ENCODE measurements around the gene TRPV6. TPM values are rescaled to one million over a fixed set of nuclear protein-coding genes. Genes with fewer than 3 reads are reported as not detected.
A peak's percentile ranks its signal among the peaks of the same experiment; 100 is the strongest.

Gene TRPV6
- total and polyA plus RNA-seq, 2 experiments from 2014 or later, result 0.08 to 0.80 TPM

DNA sequence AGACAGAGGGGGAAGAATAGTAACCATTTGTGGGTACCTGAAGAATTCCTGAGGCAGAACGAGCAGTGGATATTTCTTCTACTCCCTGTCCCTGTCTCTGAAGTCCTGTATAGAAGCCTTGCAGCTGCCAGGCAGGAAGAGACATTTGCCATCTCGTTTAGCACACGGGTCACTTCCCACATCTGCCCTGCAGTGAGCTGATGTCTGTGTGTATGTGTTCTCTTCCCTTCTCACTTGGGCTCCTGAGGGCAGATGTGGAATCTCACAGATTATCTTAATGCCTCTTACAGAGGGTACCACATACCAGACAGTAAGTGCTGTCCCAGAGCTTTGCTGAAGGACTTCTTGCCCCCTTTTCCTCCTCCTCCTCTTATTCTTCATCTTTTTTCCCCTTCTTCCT is 14.1 kb upstream of the TRPV6 start (continued):
- TF ChIP-seq, protein P1, sequence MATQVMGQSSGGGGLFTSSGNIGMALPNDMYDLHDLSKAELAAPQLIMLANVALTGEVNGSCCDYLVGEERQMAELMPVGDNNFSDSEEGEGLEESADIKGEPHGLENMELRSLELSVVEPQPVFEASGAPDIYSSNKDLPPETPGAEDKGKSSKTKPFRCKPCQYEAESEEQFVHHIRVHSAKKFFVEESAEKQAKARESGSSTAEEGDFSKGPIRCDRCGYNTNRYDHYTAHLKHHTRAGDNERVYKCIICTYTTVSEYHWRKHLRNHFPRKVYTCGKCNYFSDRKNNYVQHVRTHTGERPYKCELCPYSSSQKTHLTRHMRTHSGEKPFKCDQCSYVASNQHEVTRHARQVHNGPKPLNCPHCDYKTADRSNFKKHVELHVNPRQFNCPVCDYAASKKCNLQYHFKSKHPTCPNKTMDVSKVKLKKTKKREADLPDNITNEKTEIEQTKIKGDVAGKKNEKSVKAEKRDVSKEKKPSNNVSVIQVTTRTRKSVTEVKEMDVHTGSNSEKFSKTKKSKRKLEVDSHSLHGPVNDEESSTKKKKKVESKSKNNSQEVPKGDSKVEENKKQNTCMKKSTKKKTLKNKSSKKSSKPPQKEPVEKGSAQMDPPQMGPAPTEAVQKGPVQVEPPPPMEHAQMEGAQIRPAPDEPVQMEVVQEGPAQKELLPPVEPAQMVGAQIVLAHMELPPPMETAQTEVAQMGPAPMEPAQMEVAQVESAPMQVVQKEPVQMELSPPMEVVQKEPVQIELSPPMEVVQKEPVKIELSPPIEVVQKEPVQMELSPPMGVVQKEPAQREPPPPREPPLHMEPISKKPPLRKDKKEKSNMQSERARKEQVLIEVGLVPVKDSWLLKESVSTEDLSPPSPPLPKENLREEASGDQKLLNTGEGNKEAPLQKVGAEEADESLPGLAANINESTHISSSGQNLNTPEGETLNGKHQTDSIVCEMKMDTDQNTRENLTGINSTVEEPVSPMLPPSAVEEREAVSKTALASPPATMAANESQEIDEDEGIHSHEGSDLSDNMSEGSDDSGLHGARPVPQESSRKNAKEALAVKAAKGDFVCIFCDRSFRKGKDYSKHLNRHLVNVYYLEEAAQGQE (IDR thresholded peaks at IDR 0.05; ENCODE audit: unreplicated experiment), result no peak
- TF ChIP-seq ZNF114 (CRISPR knock-in tag; IDR thresholded peaks at IDR 0.05) (no peak), EZH2phosphoT487 (IDR thresholded peaks at IDR 0.05; ENCODE audit: unreplicated experiment) (no peak), NANOG (IDR thresholded peaks at IDR 0.05; ENCODE audit: borderline replicate concordance) (no peak), ZNF331 (CRISPR knock-in tag; IDR thresholded peaks at IDR 0.05; ENCODE audit: low read depth) (no peak), STAT1 (IDR thresholded peaks at IDR 0.05; ENCODE audit: unreplicated experiment) (no peak), JUNB (IDR thresholded peaks at IDR 0.05; ENCODE audit: unreplicated experiment) (no peak)
- TF ChIP-seq, protein P2, sequence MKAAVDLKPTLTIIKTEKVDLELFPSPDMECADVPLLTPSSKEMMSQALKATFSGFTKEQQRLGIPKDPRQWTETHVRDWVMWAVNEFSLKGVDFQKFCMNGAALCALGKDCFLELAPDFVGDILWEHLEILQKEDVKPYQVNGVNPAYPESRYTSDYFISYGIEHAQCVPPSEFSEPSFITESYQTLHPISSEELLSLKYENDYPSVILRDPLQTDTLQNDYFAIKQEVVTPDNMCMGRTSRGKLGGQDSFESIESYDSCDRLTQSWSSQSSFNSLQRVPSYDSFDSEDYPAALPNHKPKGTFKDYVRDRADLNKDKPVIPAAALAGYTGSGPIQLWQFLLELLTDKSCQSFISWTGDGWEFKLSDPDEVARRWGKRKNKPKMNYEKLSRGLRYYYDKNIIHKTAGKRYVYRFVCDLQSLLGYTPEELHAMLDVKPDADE (IDR thresholded peaks at IDR 0.05), result no peak

DNA sequence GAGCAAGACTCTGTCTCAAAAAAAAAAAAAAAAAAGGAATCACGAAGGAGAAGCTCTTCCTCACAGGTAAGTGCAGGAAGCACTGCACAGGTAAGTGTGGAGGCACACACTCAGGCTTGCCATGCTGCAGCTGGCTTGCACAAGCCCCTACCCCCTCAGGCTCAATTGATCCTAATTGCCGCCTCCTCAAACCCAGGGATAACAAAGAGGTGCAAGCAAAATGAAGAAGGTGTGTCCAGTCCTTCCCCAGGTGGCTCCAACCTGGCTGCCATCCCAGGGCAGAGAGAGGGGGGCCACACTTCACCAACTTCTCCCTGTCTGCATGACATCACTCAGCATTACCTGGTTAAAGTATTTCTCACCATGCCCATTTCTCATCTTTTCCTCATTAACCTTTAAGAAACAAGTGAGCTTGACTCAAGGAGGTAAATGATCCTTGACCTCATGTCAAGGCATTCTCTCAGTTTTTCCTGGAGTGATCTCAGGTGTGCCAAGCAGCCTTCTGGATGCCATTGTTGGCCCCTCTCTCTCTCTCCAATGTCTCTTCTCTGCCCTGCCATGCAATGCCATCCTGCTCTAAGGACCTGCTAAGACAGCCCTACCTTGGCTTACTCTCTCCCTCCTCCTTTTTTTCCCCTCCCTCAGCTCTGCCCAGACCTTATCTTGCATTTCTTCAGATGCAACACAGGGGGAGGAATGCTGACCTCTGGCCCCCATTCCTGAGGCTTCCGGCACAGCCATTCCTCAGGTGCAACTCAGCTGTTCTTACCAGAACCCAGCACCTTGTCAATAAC is 13.0 kb upstream of the TRPV6 start:
- Mint-ChIP-seq H3K27ac (no peak overlapping the region), H3K27me3 (ENCODE audit: insufficient read depth, low read depth, poor library complexity) (peaks cover 3% of the 10 kb centered on the region), H3K4me1 (peaks cover 9% of the 10 kb centered on the region), H3K4me3 (no peak overlapping the region), H3K36me3 (ENCODE audit: low read depth) (no peaks in the 10 kb centered on the region; the same call in 2 of the 3 replicates), H3K9me3 (peaks cover 6% of the 10 kb centered on the region; the same call in 2 of the 3 replicates)
- Histone ChIP-seq H3K27ac (ENCODE audit: low read depth) (no peak overlapping the region), H4K20me1 (replicated peaks; ENCODE audit: insufficient read depth) (no peaks in the 10 kb centered on the region), H3K9me2 (ENCODE audit: insufficient read depth) (no peaks in the 10 kb centered on the region), H3K4me1 (ENCODE audit: insufficient read depth) (no peaks in the 10 kb centered on the region), H3K27me3 (ENCODE audit: insufficient read depth) (no peaks in the 10 kb centered on the region), H3K36me3 (ENCODE audit: insufficient read depth) (no peaks in the 10 kb centered on the region), H3K79me2 (replicated peaks; ENCODE audit: insufficient read depth) (no peaks in the 10 kb centered on the region), H3K4me2 (no peak overlapping the region), H3F3A (replicated peaks; ENCODE audit: low read depth) (no peaks in the 10 kb centered on the region), H2AFZ (no peak overlapping the region), H3K4me3 (no peak overlapping the region)
- peak; percentile 15 for DNase-seq (ENCODE audit: low spot score)
- peak; percentile 70 for ATAC-seq
- no peak for TF ChIP-seq CREB1 (CRISPR knock-in tag; IDR thresholded peaks at IDR 0.05; ENCODE audit: low read depth)
- TF ChIP-seq, protein P2 (IDR thresholded peaks at IDR 0.05), result no peak
- TF ChIP-seq ZNF114 (CRISPR knock-in tag; IDR thresholded peaks at IDR 0.05), result no peak
- no peak for TF ChIP-seq EZH2phosphoT487 (IDR thresholded peaks at IDR 0.05; ENCODE audit: unreplicated experiment)
- TF ChIP-seq, protein P1 (IDR thresholded peaks at IDR 0.05; ENCODE audit: unreplicated experiment), result no peak

All from GM23338 (cell line).